ENCODE measurements around the gene SV2C.

DNA sequence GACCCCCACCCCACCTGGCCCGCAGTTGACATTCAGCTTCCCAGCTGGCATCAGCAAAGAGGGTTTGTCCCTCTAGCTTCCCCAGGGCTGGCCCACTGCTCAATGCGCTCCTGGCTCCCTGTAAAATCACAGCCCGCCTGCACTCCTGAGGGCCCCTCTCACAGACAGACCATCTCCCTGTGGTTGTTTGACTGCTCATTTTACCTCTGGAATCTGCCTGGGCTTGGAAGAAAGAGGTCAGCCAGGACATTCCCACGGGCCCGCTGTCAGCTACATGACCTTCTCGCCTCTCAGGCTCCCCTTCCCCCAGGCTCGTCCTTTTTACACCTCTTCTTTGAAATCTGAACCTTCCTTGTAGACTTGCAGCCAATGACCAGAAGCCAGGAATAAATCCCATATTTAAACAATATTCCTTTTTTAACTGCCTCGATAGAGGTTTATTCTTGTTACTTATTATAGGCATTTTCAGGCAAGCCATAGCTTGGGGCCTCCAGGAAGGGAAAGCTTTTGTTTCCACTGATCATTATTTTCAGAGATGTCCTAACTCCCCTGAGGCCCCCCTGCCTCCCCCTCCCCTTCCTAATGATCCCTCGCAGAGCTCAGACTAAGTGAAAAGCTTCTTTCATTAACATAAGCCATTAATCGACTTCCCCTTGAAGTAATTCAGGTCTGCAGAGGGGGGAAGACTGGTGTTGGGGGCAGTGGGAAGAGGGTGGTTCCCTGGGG, 243.6 kb downstream of the SV2C start:
- TF ChIP-seq POLR2A (IDR thresholded peaks at IDR 0.05) (no peak), EP300 (IDR thresholded peaks at IDR 0.05) (no peak)
